Mammary epithelial cell (primary cell): ENCODE data around the gene BACH2.

ENCODE experiments used
- CTCF ChIP-seq, 2 donors: IDR thresholded peaks in 1 of 2; conservative IDR thresholded peaks in 1 of 2; 2 replicates each; pipeline ENCODE4 v1.5.1; 2011 to 2012; ENCODE audit warnings: inconsistent platforms in 2 of 2, low read length in 2 of 2, mild to moderate bottlenecking in 2 of 2, control low read depth in 1 of 2, low read depth in 1 of 2; ENCODE audit not compliant: insufficient read depth in 1 of 2; ENCODE audit errors: extremely low read depth in 1 of 2
- EZH2 ChIP-seq: IDR thresholded peaks from 2 replicates; pipeline ENCODE4 v1.6.1; 2012; ENCODE audit warnings: low read length, inconsistent platforms, borderline replicate concordance

DNA sequence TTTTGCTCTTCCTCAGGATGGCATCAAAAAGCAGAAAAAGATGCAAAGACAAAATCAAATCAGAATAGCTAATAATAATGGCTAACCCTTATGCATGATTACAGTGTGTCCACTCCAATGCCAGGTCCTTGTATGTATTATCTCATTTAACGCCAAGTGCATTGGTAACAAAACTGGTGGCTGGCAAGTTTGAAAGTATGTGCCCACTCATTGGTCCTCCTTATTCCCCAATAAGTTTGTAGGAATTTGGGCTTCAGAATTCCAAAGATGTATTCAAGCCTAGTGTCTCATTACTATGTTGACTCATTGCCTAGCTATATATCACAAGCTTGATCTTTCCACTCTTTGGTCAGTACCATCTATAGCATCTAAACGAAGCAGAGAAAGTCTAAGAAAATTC lies 205.8 kb downstream of the BACH2 start:
- no peak for TF ChIP-seq CTCF (conservative IDR thresholded peaks at IDR 0.05 in 1 of 2, IDR thresholded peaks at IDR 0.05 in 1 of 2; ENCODE audit: extremely low read depth in 1 of 2, insufficient read depth in 1 of 2, low read depth in 1 of 2, low read length in 2 of 2)
- no peak for TF ChIP-seq EZH2
